IMR-90 (cell line): ENCODE data around the gene CHRNG. TPM values are rescaled to one million over a fixed set of nuclear protein-coding genes. Genes with fewer than 3 reads are reported as not detected.

Experiments used
- ATAC-seq: fragments of 200-7000 bp; cut with Tn5 transposase; 2 replicates; pipeline ENCODE4 v1.9.1; 2020; ENCODE audit warnings: low read depth, mild to moderate bottlenecking, moderate library complexity
- BruUV-seq: library from RNA; stranded (reverse); fragments of 400-500 nt; replicated peaks from 2 replicates; lab custom pipeline; 2021; lab: Mats Ljungman, UMichigan
- CTCF ChIA-PET: fragments of 300-600 bp; formaldehyde crosslinking; extraction: SDS; loops from one replicate; lab custom pipeline; 2021; ENCODE audit warnings: antibody characterized with exemption; lab: Yijun Ruan, JAX
- POLR2A ChIA-PET: fragments of 300-600 bp; sonication (Branson Sonifier 250); formaldehyde crosslinking; loops from one replicate; lab custom pipeline; 2022; ENCODE audit warnings: antibody characterized with exemption; ENCODE audit not compliant: unreplicated experiment; lab: Charles Lee
- DNase-seq: peaks from one replicate; pipeline ENCODE4 v3.0.0; 2013
- H2AFZ ChIP-seq: replicated peaks from 2 replicates; pipeline ENCODE3; 2013; ENCODE audit warnings: low read length, mild to moderate bottlenecking; ENCODE audit not compliant: poor library complexity
- H2AK5ac ChIP-seq: 2 replicates; pipeline ENCODE4 v1.6.1; 2013; ENCODE audit warnings: low read depth, low read length, inconsistent platforms
- H2AK9ac ChIP-seq: replicated peaks from 2 replicates; pipeline ENCODE3; 2013; ENCODE audit warnings: mild to moderate bottlenecking, low read depth, low read length, moderate library complexity; ENCODE audit not compliant: poor library complexity
- H2BK120ac ChIP-seq: 2 replicates; pipeline ENCODE4 v1.6.1; 2013; ENCODE audit warnings: low read depth, low read length, inconsistent platforms
- H2BK15ac ChIP-seq: 3 replicates; pipeline ENCODE4 v1.6.1; 2013; ENCODE audit warnings: low read depth, low read length, inconsistent platforms
- H2BK20ac ChIP-seq: 2 replicates; pipeline ENCODE4 v1.6.1; 2013; ENCODE audit warnings: low read depth, mild to moderate bottlenecking, inconsistent platforms, low read length, moderate library complexity
- H2BK5ac ChIP-seq: 2 replicates; pipeline ENCODE4 v1.6.1; 2013; ENCODE audit warnings: mild to moderate bottlenecking, low read depth, low read length, inconsistent platforms; ENCODE audit not compliant: poor library complexity, severe bottlenecking
- H3K14ac ChIP-seq: replicated peaks from 2 replicates; pipeline ENCODE4 v1.6.1; 2013; ENCODE audit warnings: low read depth, low read length, inconsistent platforms
- H3K18ac ChIP-seq: 2 replicates; pipeline ENCODE4 v1.6.1; 2013; ENCODE audit warnings: low read depth, low read length, control low read depth
- H3K23ac ChIP-seq: 2 replicates; pipeline ENCODE4 v1.6.1; 2013; ENCODE audit warnings: low read depth, low read length, inconsistent platforms
- H3K27ac ChIP-seq: 2 replicates; pipeline ENCODE4 v1.5.1; 2013; ENCODE audit warnings: mild to moderate bottlenecking, control low read depth, low read length; ENCODE audit not compliant: insufficient read depth
- H3K27me3 ChIP-seq: 2 replicates; pipeline ENCODE4 v1.6.1; 2013; ENCODE audit warnings: low read length; ENCODE audit not compliant: control insufficient read depth, insufficient read depth
- H3K36me3 ChIP-seq: 2 replicates; pipeline ENCODE4 v1.6.1; 2013; ENCODE audit warnings: low read length, mixed read lengths; ENCODE audit not compliant: control insufficient read depth, insufficient read depth
- H3K4ac ChIP-seq: 2 replicates; pipeline ENCODE4 v1.6.1; 2013; ENCODE audit warnings: low read depth, low read length, inconsistent platforms
- H3K4me1 ChIP-seq: 2 replicates; pipeline ENCODE4 v1.6.1; 2013; ENCODE audit warnings: low read length, mixed read lengths; ENCODE audit not compliant: control insufficient read depth, insufficient read depth
- H3K4me2 ChIP-seq: 2 replicates; pipeline ENCODE4 v1.6.1; 2013; ENCODE audit warnings: low read depth, mild to moderate bottlenecking, control low read depth, low read length, moderate library complexity
- H3K4me3 ChIP-seq: 2 replicates; pipeline ENCODE4 v1.5.1; 2013; ENCODE audit warnings: low read depth, mild to moderate bottlenecking, control low read depth, low read length, moderate library complexity; ENCODE audit not compliant: insufficient read depth
- H3K56ac ChIP-seq: 2 replicates; pipeline ENCODE4 v1.6.1; 2013; ENCODE audit warnings: low read length, inconsistent platforms; ENCODE audit not compliant: insufficient read depth; ENCODE audit errors: extremely low read depth
- H3K79me1 ChIP-seq, 2 experiments: 2 replicates each; pipeline ENCODE4 v1.6.1; 2013; ENCODE audit warnings: low read length in 2 of 2, inconsistent platforms in 1 of 2, low read depth in 1 of 2
- H3K9ac ChIP-seq: 2 replicates; pipeline ENCODE4 v1.6.1; 2013; ENCODE audit warnings: low read depth, low read length, control low read depth
- H3K9me1 ChIP-seq: 2 replicates; pipeline ENCODE4 v1.6.1; 2013; ENCODE audit warnings: low read length, inconsistent platforms; ENCODE audit not compliant: insufficient read depth
- H3K9me3 ChIP-seq: 2 replicates; pipeline ENCODE4 v1.6.1; 2013; ENCODE audit warnings: low read length; ENCODE audit not compliant: control insufficient read depth, insufficient read depth
- H4K20me1 ChIP-seq: 2 replicates; pipeline ENCODE4 v1.6.1; 2013; ENCODE audit warnings: low read length, inconsistent platforms; ENCODE audit not compliant: insufficient read depth
- H4K5ac ChIP-seq: 2 replicates; pipeline ENCODE4 v1.6.1; 2013; ENCODE audit warnings: mild to moderate bottlenecking, low read depth, low read length, control low read depth
- H4K8ac ChIP-seq, 2 experiments: 2 replicates each; pipeline ENCODE4 v1.6.1; 2013; ENCODE audit warnings: low read depth in 2 of 2, low read length in 2 of 2, control low read depth in 1 of 2, inconsistent platforms in 1 of 2
- H4K91ac ChIP-seq: 2 replicates; pipeline ENCODE4 v1.6.1; 2013; ENCODE audit warnings: low read depth, low read length, inconsistent platforms; ENCODE audit not compliant: insufficient read depth
- BHLHE40 ChIP-seq: fragments of 150-350 bp; IDR thresholded peaks from 2 replicates; pipeline ENCODE4 v1.6.1; 2016; ENCODE audit warnings: mild to moderate bottlenecking, low read depth, low read length
- RAD21 ChIP-seq: IDR thresholded peaks from 2 replicates; pipeline ENCODE4 v1.6.1; 2012; ENCODE audit warnings: low read length, improper control_type of control experiment
- whole genome bisulfite sequencing, 2 experiments: methylation state at CpG; one replicate each; pipeline versions ENCODE4 v1.1.5 to v1.1.7; 2013; ENCODE audit warnings: missing lambda C conversion rate in 2 of 2; ENCODE audit not compliant: insufficient read length in 1 of 2; ENCODE audit errors: extremely low coverage in 2 of 2; 5-methylcytosine and 5-hydroxymethylcytosine counted together
- dilution Hi-C: fragments of 300-500 bp; cut with HindIII; formaldehyde crosslinking; loops from one replicate; pipeline ENCODE4 v1.14.3; 2018; ENCODE audit warnings: low sequenced_read_pairs; ENCODE audit not compliant: unreplicated experiment
- in situ Hi-C: fragments of 300-500 bp; cut with MboI; formaldehyde crosslinking; loops from 3 replicates; pipeline ENCODE4 v1.14.3; 2019; ENCODE audit warnings: low sequenced_read_pairs, inconsistent platforms, mixed read lengths
- intact Hi-C: fragments of 100-400 bp; cut with micrococcal nuclease; formaldehyde crosslinking; loops from 2 replicates; pipeline ENCODE4 v1.10.0; 2022
- polyA plus RNA-seq, 3 experiments: library from polyadenylated mRNA; depleted of rRNA; stranded (reverse); fragments of >200 nt; gene quantifications; 2 replicates each; pipeline ENCODE4 v1.2.3, GENCODE V29; 2012; ENCODE audit warnings: low replicate concordance in 1 of 3
- total RNA-seq: library from RNA; depleted of rRNA; stranded (reverse); fragments of >200 nt; gene quantifications from 2 replicates; pipeline ENCODE4 v1.2.3, GENCODE V29; 2012

CHRNG gene
- total and polyA plus RNA-seq, 2 of the 4 experiments (the other 2 are of a cell fraction): not detected

DNA sequence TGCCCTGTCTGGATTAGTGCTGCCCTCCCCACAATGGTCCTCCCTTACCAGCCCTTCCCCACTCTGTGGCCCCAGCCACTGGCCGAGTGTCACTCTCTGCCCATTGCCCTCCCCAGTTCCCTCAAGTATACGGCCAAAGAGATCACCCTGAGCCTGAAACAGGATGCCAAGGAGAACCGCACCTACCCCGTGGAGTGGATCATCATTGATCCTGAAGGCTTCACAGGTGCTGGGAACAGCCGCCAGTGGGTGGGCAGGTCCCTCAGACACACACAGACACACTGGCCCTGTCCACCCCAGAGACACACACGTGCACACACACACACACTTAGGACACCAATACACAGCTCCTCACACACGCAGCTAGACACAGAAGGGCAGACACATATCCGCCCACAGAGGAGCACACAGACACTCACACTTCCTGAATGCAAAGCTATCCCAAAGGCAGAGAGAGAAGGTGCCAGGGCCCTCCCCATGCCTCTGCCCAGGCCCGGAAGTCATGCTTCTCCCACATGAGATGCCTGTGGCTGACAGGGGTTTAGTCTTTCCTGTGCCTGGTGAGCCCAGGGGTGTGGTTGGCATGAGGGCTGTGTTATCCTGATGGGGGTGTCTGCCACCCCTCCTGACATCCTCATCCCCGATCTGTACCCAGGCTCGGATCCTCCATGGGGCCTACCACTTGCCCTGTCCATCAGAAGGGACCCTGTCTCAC is 10.6 kb upstream of the CHRNG start:
- Histone ChIP-seq H2BK120ac (no peak overlapping the region), H3K4me3 (no peak overlapping the region), H3K23ac (no peak overlapping the region), H2AFZ (no peak overlapping the region), H3K9me1 (no peaks in the 10 kb centered on the region), H4K91ac (no peak overlapping the region), H4K5ac (no peak overlapping the region), H4K20me1 (no peaks in the 10 kb centered on the region), H3K4me2 (no peak overlapping the region), H3K14ac (no peak overlapping the region), H3K56ac (no peak overlapping the region), H3K79me1 (no peaks in the 10 kb centered on the region), H2BK15ac (no peak overlapping the region), H2BK5ac (no peak overlapping the region), H3K18ac (no peak overlapping the region), H3K4ac (no peak overlapping the region), H3K27ac (no peak overlapping the region), H3K9me3 (no peaks in the 10 kb centered on the region), H3K9ac (no peak overlapping the region), H2AK5ac (no peak overlapping the region), H4K8ac (no peak overlapping the region), H2AK9ac (no peak overlapping the region), H2BK20ac (no peak overlapping the region), H3K4me1 (no peaks in the 10 kb centered on the region), H3K36me3 (no peaks in the 10 kb centered on the region), H3K27me3 (peaks cover 38% of the 10 kb centered on the region)
- ATAC-seq: no peak
- WGBS, 2 experiments: 60% methylated on average over 6 of the region's 11 CpGs; no CpG with 5 or more reads in 1 of the 2 experiments
- POLR2A ChIA-PET: no interaction called here
- BruUV-seq: no TSS peak
- DNase-seq: no peak
- CTCF ChIA-PET: no interaction called here
- TF ChIP-seq BHLHE40 (no peak), RAD21 (no peak)
- intact Hi-C loops: no loop called here
- in situ Hi-C loops: no loop called here
- dilution Hi-C loops: no loop called here
